Measurements from ENCODE around the gene HAO1.

- no peak for TF ChIP-seq REST (IDR thresholded peaks at IDR 0.05; ENCODE audit: insufficient read depth in 1 of 2, low read depth in 2 of 2, low read length in 2 of 2)
- no peak for TF ChIP-seq SIN3A (IDR thresholded peaks at IDR 0.05; ENCODE audit: borderline replicate concordance, insufficient read depth, low read length)
Observed at GRCh38 chr20:7841291-7841970, 98.8 kb downstream of the HAO1 start.

Measured in PFSK-1 (cell line).